Choroid plexus epithelial cell (primary cell): ENCODE measurements around the gene SMCP.

Experiments used
- DNase-seq: peaks from one replicate; pipeline ENCODE4 v3.0.0-alpha.2; 2010; ENCODE audit warnings: low read depth
- H3K4me3 ChIP-seq: 2 replicates; pipeline ENCODE4 v1.5.1; 2011; ENCODE audit warnings: low read depth, mild to moderate bottlenecking, control low read depth, low read length, moderate library complexity
- TF ChIP-seq, protein P1 (sequence below): conservative IDR thresholded peaks from 2 replicates; pipeline ENCODE4 v1.5.1; 2011; ENCODE audit warnings: low read depth, mild to moderate bottlenecking, control low read depth, inconsistent platforms, low read length, moderate library complexity

SMCP gene

DNA sequence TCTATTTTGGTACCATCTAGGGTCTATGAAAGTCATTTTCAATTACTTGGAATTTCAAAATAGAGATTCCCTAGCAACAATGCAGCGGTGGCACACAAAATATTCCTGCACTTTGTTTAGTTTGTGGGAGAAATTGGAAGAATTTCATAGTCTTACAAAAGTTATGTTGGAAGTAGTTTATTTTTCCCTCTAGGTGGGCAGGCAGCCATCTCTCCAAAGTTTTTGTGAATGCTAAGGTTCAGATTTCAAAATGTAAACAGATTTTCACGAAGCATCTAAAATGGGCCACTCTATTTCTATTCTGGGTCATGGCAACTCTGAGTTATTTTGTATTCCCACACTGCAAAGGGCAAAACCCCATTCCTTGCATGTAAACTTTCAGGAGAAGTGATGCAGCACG lies 8.0 kb downstream of the SMCP start:
- H3K4me3 ChIP-seq: no peak overlapping the region
- TF ChIP-seq, protein P1, sequence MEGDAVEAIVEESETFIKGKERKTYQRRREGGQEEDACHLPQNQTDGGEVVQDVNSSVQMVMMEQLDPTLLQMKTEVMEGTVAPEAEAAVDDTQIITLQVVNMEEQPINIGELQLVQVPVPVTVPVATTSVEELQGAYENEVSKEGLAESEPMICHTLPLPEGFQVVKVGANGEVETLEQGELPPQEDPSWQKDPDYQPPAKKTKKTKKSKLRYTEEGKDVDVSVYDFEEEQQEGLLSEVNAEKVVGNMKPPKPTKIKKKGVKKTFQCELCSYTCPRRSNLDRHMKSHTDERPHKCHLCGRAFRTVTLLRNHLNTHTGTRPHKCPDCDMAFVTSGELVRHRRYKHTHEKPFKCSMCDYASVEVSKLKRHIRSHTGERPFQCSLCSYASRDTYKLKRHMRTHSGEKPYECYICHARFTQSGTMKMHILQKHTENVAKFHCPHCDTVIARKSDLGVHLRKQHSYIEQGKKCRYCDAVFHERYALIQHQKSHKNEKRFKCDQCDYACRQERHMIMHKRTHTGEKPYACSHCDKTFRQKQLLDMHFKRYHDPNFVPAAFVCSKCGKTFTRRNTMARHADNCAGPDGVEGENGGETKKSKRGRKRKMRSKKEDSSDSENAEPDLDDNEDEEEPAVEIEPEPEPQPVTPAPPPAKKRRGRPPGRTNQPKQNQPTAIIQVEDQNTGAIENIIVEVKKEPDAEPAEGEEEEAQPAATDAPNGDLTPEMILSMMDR: no peak
- no peak for DNase-seq

DNA sequence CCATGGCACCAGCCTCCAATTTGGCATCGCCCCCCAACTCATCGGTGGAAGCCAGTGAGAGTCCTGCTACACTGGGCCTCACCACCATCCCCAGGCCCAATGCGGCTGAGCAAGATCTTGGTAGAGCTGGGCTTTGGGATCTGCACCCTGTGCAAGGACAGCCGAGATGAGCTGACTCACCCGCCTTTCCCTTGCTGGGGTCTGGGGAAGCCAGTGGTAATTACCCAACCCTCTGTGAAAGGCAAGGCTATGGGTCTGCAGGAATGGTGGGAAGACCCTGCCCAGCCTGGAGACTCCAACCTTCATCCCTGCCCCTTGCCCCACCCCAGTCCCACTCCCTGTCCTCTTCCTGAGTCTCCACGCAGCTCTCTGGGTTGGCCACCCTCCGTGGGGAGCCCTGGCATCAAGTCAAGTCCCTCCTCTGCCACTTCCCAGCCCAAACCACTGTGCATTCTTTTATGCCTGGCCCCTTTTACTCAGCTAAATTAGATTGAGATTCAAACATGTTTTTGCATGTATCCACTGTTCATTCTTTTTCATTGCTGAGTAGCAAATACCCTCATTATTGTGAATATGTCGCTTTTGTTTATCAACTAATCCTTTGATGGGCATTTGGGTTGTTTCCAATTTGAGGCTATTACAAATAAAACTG lies 8.8 kb downstream of the SMCP start:
- TF ChIP-seq, protein P1: no peak
- no peak for DNase-seq
- H3K4me3 ChIP-seq: no peak overlapping the region

DNA sequence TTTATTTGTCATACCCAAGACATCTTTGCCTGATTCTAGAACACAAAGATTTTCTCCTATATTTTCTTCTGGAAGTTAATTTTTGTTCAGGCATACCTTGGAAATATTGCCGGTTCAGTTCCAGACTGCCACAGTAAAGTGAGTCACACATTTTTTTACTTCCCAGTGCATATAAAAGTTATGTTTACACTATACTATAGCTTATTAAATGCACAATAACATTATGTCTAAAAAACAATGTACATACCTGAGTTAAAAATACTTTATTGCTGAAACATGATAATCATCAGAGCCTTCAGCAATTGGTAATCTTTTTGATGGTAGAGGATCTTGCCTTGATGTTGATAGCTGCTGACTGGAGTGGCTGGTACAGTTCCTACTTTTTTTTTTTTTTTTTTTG lies 10.0 kb downstream of the SMCP start:
- no peak for DNase-seq
- TF ChIP-seq, protein P1: no peak
- no peak overlapping the region for H3K4me3 ChIP-seq

GRCh38 chr1:152899027-152899426 lies 20.9 kb downstream of the SMCP start:
- DNase-seq: no peak
- no peak overlapping the region for H3K4me3 ChIP-seq
- TF ChIP-seq, protein P1: no peak

DNA sequence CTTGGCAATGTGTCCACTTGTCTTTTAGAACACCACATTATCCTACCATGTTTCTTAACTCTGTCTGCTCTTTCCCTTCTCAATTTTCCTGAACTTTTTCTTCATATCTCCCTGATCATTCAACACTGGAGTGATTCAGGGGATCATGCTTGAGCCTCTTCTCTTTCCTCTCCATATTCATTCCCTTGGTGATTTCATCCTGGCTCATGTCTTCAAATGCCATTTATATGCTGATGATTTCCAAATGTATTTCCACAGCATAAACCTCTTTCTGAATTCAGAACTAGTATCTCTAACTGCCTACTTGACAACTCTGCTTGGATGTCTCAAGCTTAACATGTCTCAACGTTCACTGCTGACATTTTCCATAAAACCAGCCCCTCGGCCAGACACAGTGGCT lies 21.8 kb downstream of the SMCP start:
- no peak for DNase-seq
- H3K4me3 ChIP-seq: no peak overlapping the region
- TF ChIP-seq, protein P1: no peak

DNA sequence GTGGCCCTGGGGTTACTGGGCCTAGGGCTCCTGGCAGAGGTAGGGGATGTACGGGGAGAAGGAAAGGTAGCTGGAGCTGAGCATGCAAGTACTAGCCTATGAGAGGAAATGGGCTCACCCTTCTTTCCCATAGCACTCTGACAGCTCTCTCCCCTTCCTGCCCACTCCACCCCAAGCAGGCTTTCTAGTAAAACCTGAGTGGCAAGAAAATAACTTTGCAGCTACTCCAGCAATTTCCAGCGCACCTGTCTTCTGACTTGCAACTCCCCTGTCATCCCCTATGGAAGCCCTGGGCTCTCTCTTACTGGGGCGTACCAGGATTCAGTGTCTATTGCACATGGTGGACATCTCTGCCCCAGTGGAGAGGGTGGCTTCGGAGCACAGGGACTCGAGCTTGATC lies 23.5 kb downstream of the SMCP start:
- H3K4me3 ChIP-seq: no peak overlapping the region
- no peak for DNase-seq
- TF ChIP-seq, protein P1: no peak

GRCh38 chr1:152902636-152903035 lies 24.5 kb downstream of the SMCP start:
- no peak for DNase-seq

More at GRCh38 chr1:152902636-152903035, 24.5 kb downstream of the SMCP start:
- TF ChIP-seq, protein P1: no peak
- H3K4me3 ChIP-seq: no peak overlapping the region
